ENCODE results near the gene ERH. TPM values are rescaled to one million over a fixed set of nuclear protein-coding genes. Genes with fewer than 3 reads are reported as not detected.

Gene ERH
- total RNA-seq, 1 experiment from 2014 or later = 352 TPM

DNA sequence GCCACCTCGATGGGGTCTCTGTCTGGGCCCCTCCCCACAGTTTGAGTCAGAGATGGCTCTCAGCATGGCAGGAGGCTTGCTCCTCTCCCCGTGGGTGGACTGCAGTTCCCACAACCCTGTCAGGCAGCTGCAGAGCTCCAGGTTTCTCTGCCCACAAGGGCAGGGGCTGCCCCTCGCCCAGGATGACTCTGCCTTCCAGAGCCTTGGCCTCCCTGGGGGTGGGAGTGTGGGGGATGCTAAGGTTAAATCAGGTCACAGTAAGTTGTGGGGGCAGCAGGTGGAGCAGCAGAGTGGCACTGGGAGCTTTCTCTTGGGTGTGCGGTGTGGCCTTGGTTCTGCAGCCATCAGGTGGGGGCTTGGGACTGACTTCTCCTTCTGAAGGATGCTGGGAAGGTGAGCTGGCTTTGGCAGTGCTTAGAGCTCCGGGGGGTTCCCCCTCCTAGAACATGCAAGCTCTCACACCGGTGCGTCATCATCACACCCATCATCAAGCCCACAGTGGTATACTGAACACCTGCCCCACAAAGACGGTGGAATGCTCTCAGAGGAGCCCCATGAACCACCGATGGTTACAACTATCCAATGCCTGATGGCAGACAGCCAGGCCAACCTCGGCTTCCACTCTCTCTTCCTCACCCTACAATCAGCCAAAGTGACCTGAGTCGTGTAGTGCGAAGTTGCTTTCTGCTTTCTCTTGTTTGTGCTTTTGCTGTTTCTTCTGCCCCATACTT, 39.7 kb downstream of the ERH start:
- BruUV-seq (replicated peaks) = no TSS peak
- Histone ChIP-seq H3K4me1 (ENCODE audit: control insufficient read depth in 1 of 2, insufficient read depth in 2 of 2, low read length in 2 of 2) (no peaks in the 10 kb centered on the region), H3K9me2 (ENCODE audit: insufficient read depth) (no peaks in the 10 kb centered on the region), H3K27me3 (ENCODE audit: insufficient read depth, low read length) (no peaks in the 10 kb centered on the region), H2AFZ (ENCODE audit: low read depth, low read length, poor library complexity, severe bottlenecking) (no peak overlapping the region), H3K4me3 (replicated peaks in 1 of 2; ENCODE audit: low read depth in 1 of 2, low read length in 2 of 2) (no peak overlapping the region), H3K79me2 (ENCODE audit: insufficient read depth, low read length) (no peaks in the 10 kb centered on the region), H3K27ac (ENCODE audit: low read depth, low read length) (no peak overlapping the region), H3K36me3 (ENCODE audit: control insufficient read depth in 1 of 2, insufficient read depth in 2 of 2, low read length in 2 of 2) (no peaks in the 10 kb centered on the region), H3K9me3 (ENCODE audit: control insufficient read depth in 1 of 2, insufficient read depth in 1 of 2, low read depth in 1 of 2, low read length in 2 of 2) (no peaks in the 10 kb centered on the region), H4K20me1 (ENCODE audit: insufficient read depth) (no peaks in the 10 kb centered on the region), H3K4me2 (ENCODE audit: low read length) (no peak overlapping the region), H3K9ac (ENCODE audit: low read length) (no peak overlapping the region)
- DNase-seq (ENCODE audit: low read depth, low spot score) (no peak), ATAC-seq (no peak)
- ChIA-PET CTCF (no interaction called here), POLR2A (interaction anchor here (0.6 kb wide), 1 partner anchor 36 kb away, joined by 4 read pairs; no protein-coding TSS in a partner anchor), RAD21 (ENCODE audit: low non-redundant PET in 1 of 2, low total read pairs in 2 of 2, uncharacterized antibody in 2 of 2, unreplicated experiment in 2 of 2) (no interaction called here)
- TF ChIP-seq TCF7L2 (IDR thresholded peaks at IDR 0.05; ENCODE audit: borderline replicate concordance, extremely low read depth, insufficient read depth, insufficient read length) (no peak), EZH2phosphoT487 (IDR thresholded peaks at IDR 0.05; ENCODE audit: borderline replicate concordance) (no peak), JUND (IDR thresholded peaks at IDR 0.05) (no peak)
- TF ChIP-seq, protein P1, sequence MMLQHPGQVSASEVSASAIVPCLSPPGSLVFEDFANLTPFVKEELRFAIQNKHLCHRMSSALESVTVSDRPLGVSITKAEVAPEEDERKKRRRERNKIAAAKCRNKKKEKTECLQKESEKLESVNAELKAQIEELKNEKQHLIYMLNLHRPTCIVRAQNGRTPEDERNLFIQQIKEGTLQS (IDR thresholded peaks at IDR 0.05) = no peak
- intact Hi-C loops (cut with micrococcal nuclease) = no loop called here

DNA sequence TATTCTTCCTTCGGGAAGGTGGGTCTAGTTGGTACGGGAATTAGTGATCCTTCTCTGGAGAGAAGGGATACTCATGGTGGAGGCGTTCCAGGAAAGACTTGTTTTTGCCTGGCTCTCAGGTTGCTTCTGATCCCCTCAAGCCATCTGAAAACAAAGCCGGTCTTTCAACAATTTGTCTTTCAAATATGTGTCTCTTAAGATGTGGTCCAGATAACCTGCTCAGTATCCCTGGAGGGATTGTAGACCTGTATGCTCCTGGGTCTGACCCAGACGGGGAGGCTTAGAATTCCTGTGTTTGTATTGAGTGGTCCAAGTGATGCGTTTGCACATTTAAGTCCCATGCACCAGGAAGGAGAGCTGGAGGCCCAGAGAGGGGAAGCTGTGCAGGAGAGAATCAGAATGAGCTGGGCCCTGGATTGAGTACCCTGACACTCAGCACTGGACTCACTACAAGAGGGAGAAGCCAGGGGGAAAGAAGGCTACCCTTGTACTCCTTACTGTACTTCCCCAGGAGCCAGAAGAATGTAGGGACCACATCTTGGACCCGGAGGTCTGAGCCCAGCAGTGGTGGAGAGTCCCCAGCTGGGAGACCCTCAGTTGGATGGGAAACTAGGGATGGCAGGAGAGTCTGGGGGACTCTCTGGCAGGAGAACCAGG, 40.4 kb downstream of the ERH start:
- Histone ChIP-seq H3K4me2 (ENCODE audit: low read length) (no peak overlapping the region), H3K4me3 (replicated peaks in 1 of 2; ENCODE audit: low read depth in 1 of 2, low read length in 2 of 2) (no peak overlapping the region), H2AFZ (ENCODE audit: low read depth, low read length, poor library complexity, severe bottlenecking) (no peak overlapping the region), H3K9me3 (ENCODE audit: control insufficient read depth in 1 of 2, insufficient read depth in 1 of 2, low read depth in 1 of 2, low read length in 2 of 2) (no peaks in the 10 kb centered on the region), H3K9ac (ENCODE audit: low read length) (no peak overlapping the region), H3K27ac (ENCODE audit: low read depth, low read length) (no peak overlapping the region), H4K20me1 (ENCODE audit: insufficient read depth) (no peaks in the 10 kb centered on the region), H3K9me2 (ENCODE audit: insufficient read depth) (no peaks in the 10 kb centered on the region), H3K79me2 (ENCODE audit: insufficient read depth, low read length) (no peaks in the 10 kb centered on the region), H3K36me3 (ENCODE audit: control insufficient read depth in 1 of 2, insufficient read depth in 2 of 2, low read length in 2 of 2) (no peaks in the 10 kb centered on the region), H3K27me3 (ENCODE audit: insufficient read depth, low read length) (no peaks in the 10 kb centered on the region), H3K4me1 (ENCODE audit: control insufficient read depth in 1 of 2, insufficient read depth in 2 of 2, low read length in 2 of 2) (no peaks in the 10 kb centered on the region)
- TF ChIP-seq EZH2 (IDR thresholded peaks at IDR 0.05) (no peak), SRF (IDR thresholded peaks at IDR 0.05; ENCODE audit: low read depth) (no peak), CEBPB (IDR thresholded peaks at IDR 0.05; ENCODE audit: low read depth) (no peak), ELF1 (IDR thresholded peaks at IDR 0.05; ENCODE audit: borderline replicate concordance, low read depth) (no peak), EGR1 (IDR thresholded peaks at IDR 0.05; ENCODE audit: low read depth) (no peak), POLR2AphosphoS5 (IDR thresholded peaks at IDR 0.05; ENCODE audit: low read depth, low read length) (no peak)
- no peak for DNase-seq (ENCODE audit: low read depth, low spot score)
- RAD21 ChIA-PET (ENCODE audit: low non-redundant PET in 1 of 2, low total read pairs in 2 of 2, uncharacterized antibody in 2 of 2, unreplicated experiment in 2 of 2) = no interaction called here
- intact Hi-C loops (cut with micrococcal nuclease) = no loop called here
- CTCF ChIA-PET = interaction anchor here (1.5 kb wide), 1 partner anchor 11 kb away, joined by 3 read pairs; no protein-coding TSS in a partner anchor
- POLR2A ChIA-PET = interaction anchor here (0.6 kb wide), 1 partner anchor 35 kb away, joined by 4 read pairs; no protein-coding TSS in a partner anchor
- BruUV-seq (replicated peaks) = no TSS peak
- ATAC-seq = no peak

Measured in HCT116 (cell line).